ENCODE data around the gene B4GALNT2.
"Not testable (repeated sequence)": the region's sequence is repeated elsewhere in the genome, so short reads cannot be mapped to it uniquely, and the experiment has no call there.

B4GALNT2 gene

DNA sequence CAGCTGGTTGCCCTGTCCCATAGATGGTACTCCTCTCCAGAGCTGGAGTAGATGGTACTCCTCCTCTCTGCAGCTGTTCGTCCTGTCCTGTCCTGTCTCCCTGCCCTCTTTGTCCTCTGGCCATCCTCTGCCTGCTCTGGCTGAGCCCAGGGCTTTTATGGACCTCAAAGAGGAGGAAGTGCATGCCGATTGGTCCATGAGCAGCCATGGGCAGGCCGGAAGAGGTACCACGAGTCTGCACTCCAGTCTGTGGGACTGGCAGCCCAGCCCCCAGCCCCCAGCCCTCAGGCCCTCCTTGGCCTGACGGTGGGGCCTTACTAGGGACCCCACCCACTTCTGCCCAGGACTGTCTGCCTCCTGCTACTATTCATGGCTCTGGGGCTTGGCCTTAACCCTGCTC lies 50.8 kb downstream of the B4GALNT2 start:
- no peak for DNase-seq (ENCODE audit: low read depth)

DNA sequence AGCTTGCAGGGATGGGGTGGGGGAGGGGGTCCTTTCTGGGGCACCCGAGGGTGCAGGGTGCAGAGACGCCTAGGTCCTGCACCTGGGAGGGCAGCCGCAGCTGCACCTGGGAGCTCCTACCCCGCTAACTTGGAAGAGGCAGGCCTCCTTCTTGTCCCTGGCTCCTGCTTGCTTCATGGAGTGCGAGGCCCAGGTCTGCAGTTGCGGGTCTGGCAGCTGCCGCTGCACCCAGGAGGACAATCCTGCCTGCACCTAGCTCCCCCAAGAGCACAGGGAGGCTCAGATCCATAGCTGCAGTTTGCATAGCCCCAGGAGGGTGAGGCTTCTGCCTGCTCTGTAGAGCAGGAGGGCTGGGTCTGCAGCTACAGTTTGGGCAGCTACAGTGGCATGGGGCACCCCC lies 51.2 kb downstream of the B4GALNT2 start:
- no peak for DNase-seq (ENCODE audit: low read depth)

DNA sequence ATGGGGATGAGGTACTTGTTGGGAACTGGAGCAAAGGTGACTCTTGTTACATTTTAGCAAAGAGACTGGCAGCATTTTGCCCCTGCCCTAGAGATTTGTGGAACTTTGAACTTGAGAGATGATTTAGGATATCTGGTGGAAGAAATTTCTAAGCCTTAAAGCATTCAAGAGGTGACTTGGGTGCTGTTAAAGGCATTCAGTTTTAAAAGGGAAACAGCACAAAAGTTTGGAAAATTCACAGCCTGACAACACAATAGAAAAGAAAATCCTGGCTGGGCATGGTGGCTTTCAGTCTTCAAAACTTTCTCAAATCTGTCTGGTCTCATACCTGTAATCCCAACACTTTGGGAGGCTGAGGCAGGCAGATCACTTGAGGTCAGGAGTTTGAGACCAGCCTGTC lies 52.0 kb downstream of the B4GALNT2 start:
- not testable (repeated sequence) for DNase-seq (ENCODE audit: low read depth)

DNA sequence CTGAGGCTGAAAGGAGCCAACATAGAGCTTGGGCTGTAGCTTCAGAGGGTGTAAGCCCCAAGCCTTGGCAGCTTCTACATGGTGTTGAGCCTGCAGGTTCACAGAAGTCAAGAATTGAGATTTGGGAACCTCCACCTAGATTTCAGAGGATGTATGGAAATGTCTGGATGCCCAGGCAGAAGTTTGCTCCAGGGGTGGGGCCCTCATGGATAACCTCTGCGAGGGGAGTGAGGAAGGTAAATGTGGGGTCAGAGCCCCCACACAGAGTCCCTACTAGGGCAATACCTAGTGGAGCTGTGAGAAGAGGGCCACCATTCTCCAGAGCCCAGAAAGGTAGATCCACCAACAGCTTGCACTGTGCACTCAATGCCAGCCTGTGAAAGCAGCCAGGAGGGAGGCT lies 52.8 kb downstream of the B4GALNT2 start:
- not testable (repeated sequence) for DNase-seq (ENCODE audit: low read depth)

DNA sequence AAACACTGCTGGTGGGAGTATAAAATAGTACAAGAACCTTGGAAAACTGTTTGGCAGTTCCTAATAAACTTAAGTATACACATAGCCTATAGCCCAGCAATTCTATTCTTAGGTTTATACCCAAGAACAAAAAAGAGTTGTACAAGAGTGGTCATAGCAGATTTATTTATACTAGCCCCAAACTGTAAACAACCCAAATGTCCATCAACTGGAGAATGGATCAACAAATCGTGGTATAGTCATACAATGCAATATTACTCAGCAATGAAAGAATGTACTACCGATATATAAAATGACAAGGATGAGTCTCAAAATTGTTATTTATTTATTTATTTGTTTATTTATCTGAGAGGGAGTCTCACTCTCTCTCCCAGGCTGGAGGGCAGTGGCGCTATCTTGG lies 54.7 kb downstream of the B4GALNT2 start:
- DNase-seq (ENCODE audit: low read depth) = no peak

DNA sequence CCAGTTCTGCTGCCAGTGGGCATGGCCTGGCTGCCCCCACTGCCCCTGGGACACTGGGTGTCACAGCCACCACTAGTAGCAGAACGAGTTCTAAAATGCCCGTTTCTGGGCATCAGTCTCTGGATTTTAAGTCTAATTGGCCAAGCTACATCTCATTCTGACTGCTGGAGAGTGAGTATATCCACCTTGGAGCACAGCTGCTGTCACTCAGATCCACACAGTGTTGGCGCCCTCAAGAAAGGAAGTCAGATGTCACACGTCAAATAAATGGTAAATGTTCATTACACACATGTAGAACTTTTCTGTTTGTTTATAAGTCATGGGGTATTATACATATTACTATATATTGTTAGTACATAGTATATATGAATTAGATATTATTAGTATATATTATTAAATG lies 58.4 kb downstream of the B4GALNT2 start:
- no peak for DNase-seq (ENCODE audit: low read depth)

DNA sequence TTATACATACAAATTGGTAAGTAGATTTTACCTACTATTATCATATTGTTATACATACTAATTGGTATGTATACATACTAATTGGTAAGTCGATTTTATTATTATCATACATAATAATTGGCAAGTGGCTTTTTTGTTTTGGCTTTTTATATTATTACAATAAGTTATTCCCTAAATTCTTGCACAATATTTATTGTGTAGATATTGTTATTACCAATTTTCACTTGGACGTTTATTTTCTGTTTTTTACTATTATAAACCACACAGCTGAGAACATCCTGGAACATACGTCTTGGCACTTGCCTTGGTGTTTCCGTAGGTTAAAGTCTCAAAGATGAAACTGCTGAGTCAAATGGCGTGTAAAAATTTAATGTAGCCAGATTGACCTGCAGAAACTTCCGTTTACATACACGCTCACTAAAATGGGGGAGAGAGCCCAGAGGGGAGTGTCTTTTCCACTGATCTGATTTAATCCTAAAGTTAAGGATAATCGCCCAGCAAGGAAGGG lies 58.9 kb downstream of the B4GALNT2 start:
- DNase-seq (ENCODE audit: low read depth) = no peak

DNA sequence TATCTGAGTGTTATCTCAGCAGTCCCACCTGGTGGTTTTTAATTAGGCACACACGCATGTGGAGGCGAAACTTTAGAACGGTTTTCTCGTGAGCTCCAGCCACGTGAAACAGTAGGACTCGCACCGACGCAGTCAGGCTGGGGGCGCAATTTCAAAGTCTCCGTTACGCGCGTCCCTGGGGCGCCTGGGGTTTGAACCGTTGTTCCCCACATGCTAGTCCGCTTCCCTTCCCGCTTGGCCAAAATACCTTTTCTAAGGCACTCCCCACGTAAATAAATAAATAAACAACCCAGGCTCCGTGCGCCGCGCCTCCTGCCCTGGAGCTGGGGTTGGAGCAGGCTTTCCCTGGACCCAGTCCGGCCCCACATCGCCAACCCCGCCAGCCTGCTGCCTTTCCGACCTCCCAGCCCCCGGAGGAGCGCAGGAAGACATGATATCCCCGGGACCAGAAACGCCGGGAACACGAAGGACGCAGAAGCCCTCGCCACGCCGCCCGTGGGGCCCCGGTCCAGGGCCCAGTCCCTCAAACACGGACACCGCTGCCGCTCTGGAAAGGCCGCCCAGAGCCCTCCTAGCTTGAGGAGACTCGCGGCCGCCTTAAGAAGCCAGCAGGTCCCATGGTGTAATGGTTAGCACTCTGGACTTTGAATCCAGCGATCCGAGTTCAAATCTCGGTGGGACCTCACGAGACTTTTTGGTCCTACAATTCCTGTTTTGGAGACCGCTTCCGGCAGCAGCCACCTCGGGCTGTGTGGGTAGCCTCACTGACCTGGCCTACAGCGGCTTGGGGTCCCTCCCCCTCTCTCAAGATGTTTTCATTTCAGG lies 59.6 kb downstream of the B4GALNT2 start:
- DNase-seq (ENCODE audit: low read depth) = peak; percentile 83

DNA sequence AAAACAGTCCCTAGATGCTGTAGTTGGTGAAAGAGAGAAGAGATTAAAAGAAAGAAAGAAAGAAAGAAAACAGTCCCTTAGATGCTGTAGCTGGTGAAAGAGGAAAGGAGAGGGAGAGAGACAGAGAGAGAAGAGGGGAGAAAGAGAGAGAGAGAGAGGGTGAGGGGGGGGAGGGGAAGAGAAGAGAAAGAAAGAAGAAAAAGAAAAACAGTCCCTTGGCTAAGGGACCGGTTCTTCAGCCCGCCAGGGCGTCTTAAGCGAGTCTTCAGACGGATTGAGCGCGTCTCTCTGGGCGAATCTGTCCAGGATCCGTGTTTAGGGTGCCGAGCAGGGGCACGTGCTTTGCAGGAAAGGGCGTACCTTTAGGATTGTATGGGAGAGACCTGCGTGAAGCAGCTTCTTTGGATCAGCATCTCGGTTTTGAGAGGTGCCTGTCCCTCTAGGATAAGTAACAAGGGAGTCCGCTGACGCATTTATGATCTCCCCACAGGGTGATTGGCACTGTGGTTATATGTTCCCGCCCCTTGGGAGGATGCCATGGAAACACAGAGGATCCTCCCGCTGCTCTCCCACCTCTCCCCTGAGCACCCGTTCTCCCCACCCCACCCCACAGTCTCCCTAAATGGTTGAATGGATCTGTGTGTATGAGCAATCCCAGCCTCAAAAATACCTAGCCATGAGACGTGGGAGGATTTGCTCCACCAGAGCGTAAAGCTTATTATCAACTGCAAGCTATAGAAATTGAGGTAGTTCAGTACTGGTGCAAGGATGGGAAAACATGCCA lies 61.1 kb downstream of the B4GALNT2 start:
- peak; percentile 38 for DNase-seq (ENCODE audit: low read depth)

DNA sequence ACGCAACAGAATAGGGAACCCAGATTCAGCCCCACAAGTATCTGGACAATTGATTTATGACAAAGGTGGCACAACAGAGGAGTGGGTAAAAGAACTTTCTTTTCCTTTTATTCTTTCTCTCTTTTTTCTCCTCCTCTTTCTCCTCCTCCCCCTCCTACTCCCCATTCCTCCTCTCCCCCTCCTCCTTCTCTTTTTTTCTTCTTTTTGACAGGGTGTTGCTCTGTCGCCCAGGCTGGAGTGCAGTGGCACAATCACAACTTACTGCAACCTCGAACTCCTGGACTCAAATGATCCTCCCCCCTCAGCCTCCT lies 61.7 kb downstream of the B4GALNT2 start:
- DNase-seq (ENCODE audit: low read depth) = no peak

DNA sequence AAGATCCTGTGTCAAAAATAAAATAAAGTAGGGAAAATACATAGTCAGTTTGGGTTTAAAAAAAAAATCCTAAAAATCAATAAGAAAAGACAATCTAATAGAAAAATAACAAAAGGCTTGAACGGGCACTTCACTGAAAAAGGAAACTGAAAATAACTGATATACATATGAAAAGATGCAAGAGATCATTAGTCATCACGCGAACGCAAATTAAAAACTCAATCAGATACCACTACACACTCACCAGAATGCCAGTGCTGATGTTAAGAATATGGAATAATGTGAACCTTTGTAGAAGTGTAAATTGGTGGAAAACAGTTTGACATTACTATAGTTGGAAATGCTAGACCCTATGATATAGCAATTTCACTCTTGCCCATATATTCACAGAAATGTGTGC lies 63.2 kb downstream of the B4GALNT2 start:
- no peak for DNase-seq (ENCODE audit: low read depth)

DNA sequence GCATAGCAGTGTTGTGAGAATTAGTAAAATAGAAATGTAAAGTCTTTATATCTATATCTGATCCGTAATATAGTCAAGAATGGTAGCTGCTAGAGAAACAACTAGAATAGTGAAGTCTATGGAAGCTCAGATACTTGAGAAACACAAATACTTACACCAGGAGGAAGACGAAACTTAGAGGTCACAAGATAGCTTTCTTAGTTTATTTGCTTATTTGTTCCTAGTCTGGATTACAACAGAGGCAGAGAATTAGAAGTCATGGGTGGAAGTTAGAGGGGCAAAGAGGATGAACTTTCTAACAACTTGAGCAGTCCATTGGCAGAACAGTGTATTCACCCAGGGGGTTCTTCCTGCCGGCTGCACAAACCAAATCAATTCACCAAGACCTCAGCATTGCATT lies 64.0 kb downstream of the B4GALNT2 start:
- DNase-seq (ENCODE audit: low read depth) = no peak

DNA sequence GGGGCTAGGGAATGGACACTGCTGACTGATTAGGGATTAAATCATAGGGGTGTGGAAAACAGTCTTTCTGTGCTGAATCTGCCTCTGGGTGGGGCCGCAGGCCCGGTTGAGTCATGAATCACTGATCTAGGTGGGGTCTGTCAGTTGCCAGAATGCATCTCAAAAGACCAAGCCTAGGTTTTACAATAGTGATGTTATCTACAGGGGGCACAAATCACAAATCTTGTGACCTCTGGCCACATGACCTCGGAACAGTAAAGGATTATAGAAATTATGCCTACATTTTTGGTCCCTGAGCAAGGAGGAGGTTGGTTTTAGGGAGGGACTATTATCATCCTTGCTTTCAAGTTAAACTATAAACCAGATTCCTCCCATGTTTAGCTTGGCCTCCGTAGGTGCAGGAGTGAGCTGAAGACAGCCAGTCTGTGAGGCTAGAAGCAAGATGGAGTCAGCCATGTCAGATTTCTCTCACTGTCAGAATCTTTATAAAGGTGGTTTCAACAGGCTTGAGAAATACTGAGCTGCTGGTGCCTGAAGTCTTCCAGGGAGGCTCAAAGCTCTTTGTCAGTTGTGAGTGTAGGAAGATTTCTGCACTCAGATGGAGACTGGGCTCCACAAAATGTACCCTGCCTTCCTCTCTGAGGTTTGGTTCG lies 64.9 kb downstream of the B4GALNT2 start:
- DNase-seq (ENCODE audit: low read depth) = no peak

DNA sequence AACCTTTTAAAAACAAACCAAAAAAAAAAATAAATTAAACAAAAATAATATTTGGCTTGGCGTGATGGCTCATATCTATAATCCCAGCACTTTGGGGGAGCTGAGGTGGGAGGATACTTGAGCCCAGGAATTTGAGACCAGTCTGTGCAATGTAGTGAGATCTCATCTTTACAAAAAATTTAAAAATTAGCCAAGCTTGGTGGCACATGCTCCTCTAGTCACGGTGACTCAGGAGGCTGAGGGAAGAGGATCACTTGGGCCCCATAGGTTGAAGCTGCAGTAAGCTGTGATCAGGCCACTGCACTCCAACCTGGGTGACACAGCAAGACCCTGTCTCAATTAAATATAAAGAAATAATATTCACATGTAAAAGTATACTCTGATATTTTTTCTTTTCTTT lies 65.6 kb downstream of the B4GALNT2 start:
- DNase-seq (ENCODE audit: low read depth) = no peak

DNA sequence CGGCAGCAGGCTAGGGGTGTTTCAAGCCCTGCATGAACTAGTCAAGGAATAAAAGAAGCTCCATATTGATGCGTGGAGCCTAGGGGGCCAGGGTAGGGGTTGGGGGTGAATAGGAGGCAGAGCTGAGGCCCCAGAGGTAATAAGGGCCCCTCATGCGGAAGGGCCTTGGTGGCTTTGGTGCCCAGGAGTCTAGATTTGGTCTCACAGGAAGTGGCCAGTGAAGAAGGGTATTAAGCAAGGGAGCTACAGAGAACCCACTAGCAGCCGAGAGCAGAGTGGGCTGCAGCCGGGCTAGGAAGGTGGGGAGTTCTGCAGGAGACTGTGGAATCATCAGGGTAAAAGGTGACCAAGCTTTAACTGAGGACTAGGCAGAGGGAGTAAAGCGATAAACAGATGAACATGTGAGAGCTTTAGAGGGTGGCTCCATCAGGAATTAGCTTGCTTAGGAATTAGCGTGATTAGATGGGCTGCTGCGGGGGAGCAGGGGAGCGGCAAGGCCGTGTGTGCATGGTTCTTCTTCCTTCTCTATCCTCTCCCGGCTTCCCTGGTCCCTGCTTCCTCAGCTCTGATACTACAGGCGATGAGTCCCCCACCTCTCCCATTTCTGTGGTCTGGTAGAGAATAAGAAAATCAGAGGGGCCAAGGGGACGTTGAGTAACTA lies 68.0 kb downstream of the B4GALNT2 start:
- no peak for DNase-seq (ENCODE audit: low read depth)

DNA sequence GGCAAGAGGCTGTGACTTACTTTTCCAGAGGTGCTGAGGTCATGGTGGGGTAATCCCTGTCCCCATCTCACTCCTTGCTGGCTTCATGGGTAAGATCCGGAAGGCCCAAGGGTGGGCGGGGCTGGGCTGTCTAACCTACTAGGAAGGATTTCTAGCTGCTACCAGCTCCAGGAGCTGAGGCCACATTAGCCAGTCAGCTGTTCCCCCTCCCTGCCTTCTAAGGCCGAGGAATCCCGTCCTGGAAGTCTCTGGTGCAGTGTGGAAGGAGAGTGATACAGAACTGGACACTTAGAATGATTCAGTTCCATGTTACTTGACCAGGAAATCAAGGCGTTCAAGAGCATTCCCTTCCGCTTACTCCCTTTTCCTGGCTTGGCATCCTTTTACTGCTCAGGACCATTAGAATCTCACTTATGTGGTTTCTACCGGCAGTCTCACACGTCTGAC lies 68.9 kb downstream of the B4GALNT2 start:
- no peak for DNase-seq (ENCODE audit: low read depth)

DNA sequence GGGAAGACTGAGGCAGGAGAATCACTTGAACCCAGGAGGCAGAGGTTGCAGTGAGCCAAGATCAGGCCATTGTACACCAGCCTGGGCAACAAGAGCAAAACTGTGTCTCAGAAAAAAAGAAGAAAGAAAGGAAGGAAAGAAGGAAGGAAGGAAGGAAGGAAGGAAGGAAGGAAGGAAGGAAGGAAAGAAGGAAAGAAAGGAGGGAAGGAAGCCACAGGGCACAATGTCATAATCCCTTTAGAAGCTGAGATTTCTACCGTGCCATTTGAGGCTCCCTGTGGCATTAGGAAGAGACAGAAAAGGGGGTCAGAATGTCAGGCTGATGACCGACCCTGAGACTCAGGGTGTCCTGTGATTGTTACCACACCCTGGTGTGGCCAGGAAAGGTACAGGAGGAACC lies 71.2 kb downstream of the B4GALNT2 start:
- DNase-seq (ENCODE audit: low read depth) = no peak

DNA sequence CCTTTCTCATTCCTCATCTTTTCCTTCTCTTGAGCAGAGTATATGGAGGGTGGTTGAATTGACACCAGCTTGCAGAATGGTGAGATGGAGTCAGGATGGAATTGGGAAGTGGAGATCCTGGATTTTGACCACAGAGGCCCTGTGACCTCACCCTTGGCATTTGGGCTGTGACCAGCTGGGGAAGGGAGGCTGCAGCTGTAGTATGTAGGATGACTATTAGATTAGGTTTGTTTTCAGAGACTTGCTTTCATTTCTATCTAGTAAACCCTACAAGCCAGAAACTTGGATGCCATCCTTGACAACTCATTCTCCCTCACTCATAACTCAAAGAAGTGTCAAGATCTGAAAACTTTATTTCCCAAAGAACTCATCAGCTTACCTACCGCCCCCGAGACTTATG lies 71.9 kb downstream of the B4GALNT2 start:
- no peak for DNase-seq (ENCODE audit: low read depth)

DNA sequence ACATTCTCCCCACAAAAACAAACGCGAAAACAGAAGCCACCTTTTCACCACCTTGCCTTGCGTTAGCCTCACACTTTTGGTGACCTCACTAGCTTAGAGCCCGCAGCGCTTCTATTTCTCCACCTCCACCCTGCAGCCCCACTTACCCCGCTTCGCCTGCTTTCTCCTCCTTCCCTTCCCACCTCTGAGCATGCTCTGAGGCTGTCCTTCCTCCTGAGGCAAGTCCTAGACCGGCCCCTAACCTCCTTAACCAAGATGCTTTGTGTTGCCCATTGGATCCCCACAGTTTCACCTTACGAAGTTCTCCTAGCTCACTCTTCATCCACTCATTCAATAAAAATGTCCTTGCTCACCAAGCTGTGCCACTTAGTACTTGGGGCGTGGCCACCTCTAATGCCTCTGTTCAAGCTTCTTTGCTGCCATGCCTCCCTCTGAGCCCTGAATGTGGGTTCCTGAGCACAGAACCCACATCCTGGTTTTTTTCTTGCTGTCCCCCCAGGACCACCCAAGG lies 76.5 kb downstream of the B4GALNT2 start:
- no peak for DNase-seq (ENCODE audit: low read depth)

DNA sequence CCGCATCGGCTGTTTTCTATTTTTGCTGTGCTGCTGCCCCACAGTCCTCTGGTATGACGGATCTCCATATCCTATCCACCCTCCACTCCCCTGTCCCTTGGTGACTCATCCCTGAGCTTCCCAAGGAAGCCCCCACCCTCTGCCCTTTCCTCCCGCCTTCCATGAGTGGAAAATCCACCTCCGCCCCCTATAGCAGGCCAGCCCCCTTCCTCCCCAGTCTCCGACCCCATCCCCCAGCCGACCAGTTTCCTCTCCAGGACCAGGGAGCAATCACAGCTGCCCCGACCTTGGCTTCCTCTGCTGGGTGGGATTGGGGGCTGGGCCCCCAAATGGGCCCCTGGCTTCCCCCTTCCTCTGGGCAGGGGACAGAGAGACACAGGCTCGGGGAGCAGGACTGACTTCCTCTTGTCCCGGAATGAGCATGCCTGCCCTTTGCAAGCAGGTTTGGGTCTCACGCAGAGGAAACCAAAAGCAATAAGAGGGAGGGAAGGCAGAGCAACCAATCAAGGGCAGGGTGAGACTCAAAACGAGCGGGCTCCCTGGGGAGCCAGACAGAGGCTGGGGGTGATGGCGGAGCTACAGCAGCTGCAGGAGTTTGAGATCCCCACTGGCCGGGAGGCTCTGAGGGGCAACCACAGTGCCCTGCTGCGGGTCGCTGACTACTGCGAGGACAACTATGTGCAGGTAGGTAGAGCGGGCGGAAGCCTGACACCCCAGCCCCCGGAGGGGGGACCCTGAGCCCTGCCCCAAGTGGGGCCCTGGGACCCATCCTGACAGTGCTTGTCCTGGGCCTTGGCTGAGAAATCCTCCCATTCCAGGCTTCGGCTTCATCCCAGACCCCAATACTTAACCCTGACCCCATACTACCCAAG lies 77.8 kb downstream of the B4GALNT2 start, which contains the start of the genes ABI3 and GNGT2:
Gene ABI3, plus strand, starts transcription at position 550 of the 872 bp plus-strand sequence. Its CDS starts 18 bp downstream, at position 568.
Gene GNGT2, minus strand, starts transcription at position 417 of the 872 bp plus-strand sequence. CDS start 3,152 bp downstream, outside the sequence.
- DNase-seq (ENCODE audit: low read depth) = no peak

DNA sequence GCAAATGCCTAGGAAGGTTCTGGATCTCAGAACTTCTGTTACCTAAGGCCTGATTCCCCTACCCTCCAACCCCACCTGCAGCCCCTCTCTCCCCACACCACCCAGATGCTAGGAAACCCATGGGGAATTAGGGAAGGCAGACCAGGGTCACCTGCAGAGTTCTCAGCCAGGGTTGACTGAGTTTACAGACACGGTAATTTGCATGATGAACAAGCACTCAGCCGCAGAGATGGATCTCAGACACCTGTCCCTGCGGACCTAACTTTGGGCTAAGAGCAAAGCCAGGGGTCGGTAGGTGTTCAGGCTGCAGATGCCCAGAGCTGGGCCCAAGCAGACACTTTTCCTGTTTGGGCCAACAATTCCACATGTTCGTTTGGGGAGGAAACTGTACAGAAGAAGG lies 80.8 kb downstream of the B4GALNT2 start:
- DNase-seq (ENCODE audit: low read depth) = no peak

All from fibroblast of the conjunctiva (primary cell).